HCT116 (cell line): ENCODE data around the gene PPT2. TPM values are rescaled to one million over a fixed set of nuclear protein-coding genes. Genes with fewer than 3 reads are reported as not detected.
"Not testable (repeated sequence)": the region's sequence is repeated elsewhere in the genome, so short reads cannot be mapped to it uniquely, and the experiment has no call there.

ENCODE experiments used
- ATAC-seq: fragments of 200-7000 bp; cut with Tn5 transposase; 2 replicates; pipeline ENCODE4 v1.9.1; 2020; ENCODE audit warnings: mild to moderate bottlenecking, moderate library complexity
- BruUV-seq: library from RNA; stranded (reverse); fragments of 400-500 nt; replicated peaks from 2 replicates; lab custom pipeline; 2021; lab: Mats Ljungman, UMichigan
- CTCF ChIA-PET: fragments of 300-600 bp; sonication (Branson Sonifier 250); formaldehyde crosslinking; loops from one replicate; lab custom pipeline; 2021; ENCODE audit warnings: antibody characterized with exemption; lab: Charles Lee
- POLR2A ChIA-PET: fragments of 300-600, 350-600 bp; sonication (Branson Sonifier 250); formaldehyde crosslinking; loops from one replicate; lab custom pipeline; 2021; ENCODE audit warnings: antibody characterized with exemption; lab: Charles Lee
- RAD21 ChIA-PET, 2 experiments: fragments of 300-600 bp; sonication (Branson Sonifier 250); formaldehyde crosslinking; loops; one replicate each; lab custom pipeline; 2023; ENCODE audit warnings: low total read pairs in 2 of 2; ENCODE audit not compliant: uncharacterized antibody in 2 of 2, unreplicated experiment in 2 of 2, low non-redundant PET in 1 of 2; lab: Charles Lee
- DNase-seq: peaks from one replicate; pipeline ENCODE4 v3.0.0-alpha.2; 2010; ENCODE audit warnings: low read depth, low spot score
- H2AFZ ChIP-seq: fragments of 200-600 bp; shearing (Covaris generic), sonication (generic); 2 replicates; pipeline ENCODE4 v1.6.1; 2017; ENCODE audit warnings: low read depth, mixed run types, mixed read lengths, antibody characterized with exemption, low read length; ENCODE audit not compliant: poor library complexity, severe bottlenecking
- H3K27ac ChIP-seq: 2 replicates; pipeline ENCODE4 v1.5.1; 2012; ENCODE audit warnings: low read depth, low read length
- H3K27me3 ChIP-seq: fragments of 200-600 bp; sonication (generic); 2 replicates; pipeline ENCODE4 v1.6.1; 2016; ENCODE audit warnings: mixed run types, low read length, mixed read lengths; ENCODE audit not compliant: insufficient read depth
- H3K36me3 ChIP-seq, 2 experiments: fragments of 200-500 bp in 1 of 2; fragments of 200-600 bp in 1 of 2; sonication (Bioruptor generic) in 1 of 2; sonication (generic) in 1 of 2; 2 replicates each; pipeline versions ENCODE4 v1.5.1 to v1.6.1; 2014 to 2016; ENCODE audit warnings: low read length in 2 of 2, inconsistent platforms in 1 of 2, mixed read lengths in 1 of 2, mixed run types in 1 of 2; ENCODE audit not compliant: insufficient read depth in 2 of 2, control insufficient read depth in 1 of 2
- H3K4me1 ChIP-seq, 2 experiments: fragments of 200-600 bp in 1 of 2; sonication (generic) in 1 of 2; 2 replicates each; pipeline versions ENCODE4 v1.5.1 to v1.6.1; 2012 to 2017; ENCODE audit warnings: low read length in 2 of 2, inconsistent platforms in 1 of 2, mild to moderate bottlenecking in 1 of 2, mixed read lengths in 1 of 2, mixed run types in 1 of 2, moderate library complexity in 1 of 2; ENCODE audit not compliant: insufficient read depth in 2 of 2, control insufficient read depth in 1 of 2
- H3K4me2 ChIP-seq: fragments of 200-600 bp; sonication (generic); 2 replicates; pipeline ENCODE4 v1.6.1; 2017; ENCODE audit warnings: mixed run types, low read length, mixed read lengths
- H3K4me3 ChIP-seq, 2 experiments: fragments of 200-600 bp in 1 of 2; sonication (generic) in 1 of 2; replicated peaks in 1 of 2; 2 replicates each; pipeline ENCODE4 v1.5.1; 2011 to 2016; ENCODE audit warnings: low read length in 2 of 2, control low read depth in 1 of 2, low read depth in 1 of 2, mild to moderate bottlenecking in 1 of 2, mixed read lengths in 1 of 2, mixed run types in 1 of 2
- H3K79me2 ChIP-seq: fragments of 200-600 bp; sonication (generic); 2 replicates; pipeline ENCODE4 v1.6.1; 2017; ENCODE audit warnings: mild to moderate bottlenecking, mixed run types, low read length, moderate library complexity, mixed read lengths; ENCODE audit not compliant: insufficient read depth
- H3K9ac ChIP-seq: fragments of 200-600 bp; sonication (generic); 2 replicates; pipeline ENCODE4 v1.6.1; 2016; ENCODE audit warnings: low read length, mixed read lengths
- H3K9me2 ChIP-seq: fragments of 200-600 bp; sonication (generic), shearing (Covaris generic); 2 replicates; pipeline ENCODE4 v1.6.1; 2017; ENCODE audit warnings: mixed run types, mild to moderate bottlenecking, moderate library complexity; ENCODE audit not compliant: insufficient read depth
- H3K9me3 ChIP-seq, 2 experiments: fragments of 200-500 bp in 1 of 2; fragments of 200-600 bp in 1 of 2; sonication (Bioruptor generic) in 1 of 2; sonication (generic) in 1 of 2; 2 replicates each; pipeline ENCODE4 v1.6.1; 2014 to 2017; ENCODE audit warnings: low read length in 2 of 2, mixed read lengths in 2 of 2, inconsistent platforms in 1 of 2, low read depth in 1 of 2, mild to moderate bottlenecking in 1 of 2, mixed run types in 1 of 2, moderate library complexity in 1 of 2; ENCODE audit not compliant: control insufficient read depth in 1 of 2, insufficient read depth in 1 of 2
- H4K20me1 ChIP-seq: fragments of 200-600 bp; sonication (generic), shearing (Covaris generic); 2 replicates; pipeline ENCODE4 v1.6.1; 2017; ENCODE audit warnings: mixed run types, mild to moderate bottlenecking, moderate library complexity; ENCODE audit not compliant: insufficient read depth
- SIN3A ChIP-seq: IDR thresholded peaks from 2 replicates; pipeline ENCODE4 v1.6.1; 2012; ENCODE audit warnings: low read depth
- intact Hi-C: fragments of 100-400 bp; cut with micrococcal nuclease; formaldehyde crosslinking; loops from 2 replicates; pipeline ENCODE4 v1.10.0; 2022
- total RNA-seq: library from RNA; stranded (reverse); gene quantifications from one replicate; pipeline ENCODE4 v1.2.1, GENCODE V29; 2021; ENCODE audit not compliant: unreplicated experiment
- TF ChIP-seq, protein P1 (sequence below), 3 experiments: fragments of 200-600 bp in 1 of 3; sonication (generic) in 1 of 3; IDR thresholded peaks in 2 of 3; conservative IDR thresholded peaks in 1 of 3; 2 replicates each; pipeline ENCODE4 v1.5.1; 2012 to 2017; ENCODE audit warnings: low read depth in 2 of 3, low read length in 2 of 3, antibody characterized with exemption in 1 of 3, borderline replicate concordance in 1 of 3, control low read depth in 1 of 3, mild to moderate bottlenecking in 1 of 3, mixed read lengths in 1 of 3, mixed run types in 1 of 3, moderate library complexity in 1 of 3; ENCODE audit not compliant: insufficient read depth in 1 of 3

PPT2 gene
- total RNA-seq, 1 experiment from 2014 or later, result 21.0 TPM

DNA sequence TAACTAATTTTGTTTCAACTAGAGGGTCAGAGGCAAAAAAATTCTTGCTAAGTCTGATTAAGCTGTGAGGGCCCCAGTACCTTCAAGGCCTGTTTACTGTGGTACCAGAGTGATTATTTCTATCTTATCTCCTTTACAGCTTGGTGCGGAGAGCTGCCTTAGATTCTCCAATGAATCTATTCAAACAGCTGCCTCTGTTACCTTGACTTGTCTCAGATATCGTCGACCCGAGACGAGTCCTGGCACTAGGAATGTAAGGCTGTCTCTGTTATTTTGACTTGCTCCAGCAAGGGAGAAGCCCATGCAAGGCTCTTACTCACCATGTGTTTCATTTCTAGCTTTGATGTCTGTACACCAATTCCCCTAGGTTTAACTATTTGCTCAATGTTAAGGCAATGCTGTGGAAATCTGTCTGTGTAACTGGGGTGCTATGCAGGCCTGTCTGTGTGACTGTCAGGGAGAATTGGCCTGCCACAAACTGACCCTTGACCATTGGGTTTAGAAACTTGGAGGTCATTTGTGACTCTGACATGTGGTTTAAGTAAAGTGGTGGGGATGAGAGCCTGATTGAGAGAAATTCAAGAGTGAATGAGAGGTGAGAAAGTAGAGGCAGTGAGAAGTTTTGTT, 13.4 kb upstream of the PPT2 start:
- Histone ChIP-seq H3K4me1 (no peaks in the 10 kb centered on the region), H3K9ac (no peak overlapping the region), H4K20me1 (no peaks in the 10 kb centered on the region), H3K79me2 (no peaks in the 10 kb centered on the region), H3K4me2 (no peak overlapping the region), H3K36me3 (no peaks in the 10 kb centered on the region), H3K9me3 (no peaks in the 10 kb centered on the region), H3K9me2 (no peaks in the 10 kb centered on the region), H3K27ac (no peak overlapping the region), H3K4me3 (no peak overlapping the region), H3K27me3 (no peaks in the 10 kb centered on the region), H2AFZ (no peak overlapping the region)
- ATAC-seq (no peak), DNase-seq (no peak)
- no TSS peak for BruUV-seq
- ChIA-PET POLR2A (no interaction called here), CTCF (no interaction called here), RAD21 (no interaction called here)
- TF ChIP-seq SIN3A, result no peak
- TF ChIP-seq, protein P1, sequence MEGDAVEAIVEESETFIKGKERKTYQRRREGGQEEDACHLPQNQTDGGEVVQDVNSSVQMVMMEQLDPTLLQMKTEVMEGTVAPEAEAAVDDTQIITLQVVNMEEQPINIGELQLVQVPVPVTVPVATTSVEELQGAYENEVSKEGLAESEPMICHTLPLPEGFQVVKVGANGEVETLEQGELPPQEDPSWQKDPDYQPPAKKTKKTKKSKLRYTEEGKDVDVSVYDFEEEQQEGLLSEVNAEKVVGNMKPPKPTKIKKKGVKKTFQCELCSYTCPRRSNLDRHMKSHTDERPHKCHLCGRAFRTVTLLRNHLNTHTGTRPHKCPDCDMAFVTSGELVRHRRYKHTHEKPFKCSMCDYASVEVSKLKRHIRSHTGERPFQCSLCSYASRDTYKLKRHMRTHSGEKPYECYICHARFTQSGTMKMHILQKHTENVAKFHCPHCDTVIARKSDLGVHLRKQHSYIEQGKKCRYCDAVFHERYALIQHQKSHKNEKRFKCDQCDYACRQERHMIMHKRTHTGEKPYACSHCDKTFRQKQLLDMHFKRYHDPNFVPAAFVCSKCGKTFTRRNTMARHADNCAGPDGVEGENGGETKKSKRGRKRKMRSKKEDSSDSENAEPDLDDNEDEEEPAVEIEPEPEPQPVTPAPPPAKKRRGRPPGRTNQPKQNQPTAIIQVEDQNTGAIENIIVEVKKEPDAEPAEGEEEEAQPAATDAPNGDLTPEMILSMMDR (IDR thresholded peaks at IDR 0.05 in 2 of 3, conservative IDR thresholded peaks at IDR 0.05 in 1 of 3; ENCODE audit: borderline replicate concordance in 1 of 3, insufficient read depth in 1 of 3, low read depth in 2 of 3, low read length in 2 of 3), result no peak
- intact Hi-C loops, result no loop called here

DNA sequence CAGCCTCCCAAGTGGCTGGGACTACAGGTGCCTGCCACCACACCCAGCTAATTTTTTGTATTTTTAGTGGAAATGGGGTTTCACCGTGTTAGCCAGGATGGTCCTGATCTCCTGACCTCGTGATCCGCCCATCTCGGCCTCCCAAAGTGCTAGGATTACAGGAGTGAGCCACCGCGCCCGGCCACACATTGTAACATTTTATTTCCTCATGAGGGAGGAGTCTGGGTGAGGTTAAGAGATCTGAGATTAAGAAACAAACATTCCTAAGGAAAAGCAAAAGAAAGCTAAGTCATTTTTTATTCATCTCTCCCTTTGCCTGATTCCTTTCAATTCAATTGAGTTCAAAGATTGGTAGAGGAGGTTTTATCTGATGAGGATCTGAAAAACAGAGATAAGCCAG, 9.7 kb upstream of the PPT2 start:
- POLR2A ChIA-PET, result interaction anchor here (0.6 to 1.1 kb wide), 3 partner anchors 9 to 33 kb away, joined by 3 to 4 read pairs (median 3); partner anchors contain the start of gene ATF6B
- H3K9me2 ChIP-seq, H3K79me2 ChIP-seq, H3K9ac ChIP-seq, BruUV-seq, CTCF ChIA-PET, H2AFZ ChIP-seq, H3K4me1 ChIP-seq, ATAC-seq, intact Hi-C loops, DNase-seq, H3K4me2 ChIP-seq, H3K27me3 ChIP-seq, H3K4me3 ChIP-seq, H3K36me3 ChIP-seq, H3K27ac ChIP-seq, H4K20me1 ChIP-seq, RAD21 ChIA-PET, H3K9me3 ChIP-seq: not testable (repeated sequence)
